GM23338 (cell line): ENCODE measurements around the gene NAP1L4. TPM values are rescaled to one million over a fixed set of nuclear protein-coding genes. Genes with fewer than 3 reads are reported as not detected.

Experiments
- ATAC-seq: fragments of 200-7000 bp; cut with Tn5 transposase; 3 replicates; pipeline ENCODE4 v1.9.1; 2020
- DNase-seq: peaks from one replicate; pipeline ENCODE4 v3.0.0-alpha.2; 2015; ENCODE audit warnings: low spot score
- H2AFZ ChIP-seq: fragments of 200-600 bp; sonication (generic); 2 replicates; pipeline ENCODE4 v1.8.0; 2016; ENCODE audit warnings: antibody characterized with exemption, mild to moderate bottlenecking, moderate library complexity
- H3F3A ChIP-seq: fragments of 200-600 bp; sonication (generic); replicated peaks from 2 replicates; pipeline ENCODE4 v1.8.0; 2017; ENCODE audit warnings: antibody characterized with exemption, mixed run types, low read depth
- H3K27ac ChIP-seq: fragments of 200-600 bp; sonication (generic); 2 replicates; pipeline ENCODE4 v1.6.1; 2016; ENCODE audit warnings: low read depth
- H3K27me3 ChIP-seq: fragments of 200-600 bp; sonication (generic); 2 replicates; pipeline ENCODE4 v1.8.0; 2016; ENCODE audit warnings: mild to moderate bottlenecking, mixed run types, moderate library complexity; ENCODE audit not compliant: insufficient read depth
- H3K36me3 ChIP-seq: fragments of 200-600 bp; sonication (generic); 2 replicates; pipeline ENCODE4 v1.8.0; 2016; ENCODE audit warnings: mild to moderate bottlenecking; ENCODE audit not compliant: insufficient read depth
- H3K4me1 ChIP-seq: fragments of 200-600 bp; sonication (generic); 2 replicates; pipeline ENCODE4 v1.8.0; 2016; ENCODE audit warnings: mild to moderate bottlenecking, moderate library complexity; ENCODE audit not compliant: insufficient read depth
- H3K4me2 ChIP-seq: fragments of 200-600 bp; sonication (generic); 2 replicates; pipeline ENCODE4 v1.7.1; 2017; ENCODE audit warnings: mixed run types
- H3K4me3 ChIP-seq: fragments of 200-600 bp; sonication (generic); 2 replicates; pipeline ENCODE4 v1.6.1; 2016; ENCODE audit warnings: mixed run types
- H3K79me2 ChIP-seq: fragments of 200-600 bp; sonication (generic); replicated peaks from 2 replicates; pipeline ENCODE4 v1.8.0; 2017; ENCODE audit warnings: mild to moderate bottlenecking; ENCODE audit not compliant: insufficient read depth
- H3K9me2 ChIP-seq: fragments of 200-600 bp; sonication (generic); 2 replicates; pipeline ENCODE4 v1.8.0; 2017; ENCODE audit not compliant: insufficient read depth
- H4K20me1 ChIP-seq: fragments of 200-600 bp; sonication (generic); replicated peaks from 2 replicates; pipeline ENCODE4 v1.8.0; 2017; ENCODE audit warnings: mild to moderate bottlenecking; ENCODE audit not compliant: insufficient read depth
- H3K27ac Mint-ChIP-seq: 2 replicates; pipeline ENCODE4 v1.8.0; 2020; ENCODE audit warnings: inconsistent platforms, mild to moderate bottlenecking, moderate library complexity, mixed read lengths
- H3K27me3 Mint-ChIP-seq: 3 replicates; pipeline ENCODE4 v1.8.0; 2022; ENCODE audit warnings: low read depth, mild to moderate bottlenecking, moderate library complexity, mixed read lengths, inconsistent platforms; ENCODE audit not compliant: insufficient read depth, poor library complexity
- H3K36me3 Mint-ChIP-seq: 3 replicates; pipeline ENCODE4 v1.8.0; 2021; ENCODE audit warnings: low read depth, mild to moderate bottlenecking, inconsistent platforms, moderate library complexity, mixed read lengths
- H3K4me1 Mint-ChIP-seq: 3 replicates; pipeline ENCODE4 v1.8.0; 2020; ENCODE audit warnings: mild to moderate bottlenecking, inconsistent platforms, mixed read lengths
- H3K4me3 Mint-ChIP-seq: 3 replicates; pipeline ENCODE4 v1.8.0; 2021; ENCODE audit warnings: moderate library complexity, mild to moderate bottlenecking, inconsistent platforms, mixed read lengths
- H3K9me3 Mint-ChIP-seq: 3 replicates; pipeline ENCODE4 v1.8.0; 2020; ENCODE audit warnings: moderate library complexity, mild to moderate bottlenecking, inconsistent platforms, mixed read lengths
- CREB1 ChIP-seq: fragments of 250-450 bp; sonication (Bioruptor Pico); IDR thresholded peaks from 2 replicates; pipeline ENCODE4 v1.5.0; 2020; ENCODE audit warnings: low read depth, mild to moderate bottlenecking, moderate library complexity
- ETS1 ChIP-seq: IDR thresholded peaks from 2 replicates; pipeline ENCODE4 v1.6.1; 2016; ENCODE audit warnings: antibody characterized with exemption
- EZH2 ChIP-seq: fragments of 200-600 bp; sonication (generic); IDR thresholded peaks from one replicate; pipeline ENCODE4 v1.8.0; 2017; ENCODE audit warnings: antibody characterized with exemption, mild to moderate bottlenecking, low read depth; ENCODE audit not compliant: unreplicated experiment
- EZH2phosphoT487 ChIP-seq: fragments of 200-600 bp; sonication (generic); IDR thresholded peaks from one replicate; pipeline ENCODE4 v1.8.1; 2018; ENCODE audit warnings: antibody characterized with exemption; ENCODE audit not compliant: unreplicated experiment
- NANOG ChIP-seq: IDR thresholded peaks from 2 replicates; pipeline ENCODE4 v1.6.1; 2016; ENCODE audit warnings: antibody characterized with exemption, borderline replicate concordance
- POLR2AphosphoS5 ChIP-seq: IDR thresholded peaks from 2 replicates; pipeline ENCODE4 v1.6.1; 2016; ENCODE audit warnings: antibody characterized with exemption, low read depth
- REST ChIP-seq: IDR thresholded peaks from one replicate; pipeline ENCODE4 v1.6.1; 2018; ENCODE audit warnings: antibody characterized with exemption; ENCODE audit not compliant: unreplicated experiment
- STAT1 ChIP-seq: IDR thresholded peaks from one replicate; pipeline ENCODE4 v1.6.1; 2016; ENCODE audit warnings: antibody characterized with exemption; ENCODE audit not compliant: unreplicated experiment
- ZNF114 ChIP-seq: fragments of 250-450 bp; sonication (Bioruptor Pico); IDR thresholded peaks from 2 replicates; pipeline ENCODE4 v1.5.0; 2020; ENCODE audit warnings: mild to moderate bottlenecking, moderate library complexity
- ZNF331 ChIP-seq: fragments of 250-450 bp; sonication (Bioruptor Pico); IDR thresholded peaks from 2 replicates; pipeline ENCODE4 v1.5.0; 2020; ENCODE audit warnings: low read depth, mild to moderate bottlenecking, moderate library complexity
- ZNF462 ChIP-seq: fragments of 250-450 bp; sonication (Bioruptor Pico); IDR thresholded peaks from 2 replicates; pipeline ENCODE4 v1.5.0; 2020; ENCODE audit warnings: mild to moderate bottlenecking, moderate library complexity
- polyA plus RNA-seq: library from polyadenylated mRNA; unstranded; fragments of >200 nt; fragmentation: Nextera tagmentation; extraction: Ambion mirVana; gene quantifications from 2 replicates; pipeline ENCODE4 v1.2.1, GENCODE V29; 2016
- total RNA-seq: library from RNA; depleted of rRNA; stranded (reverse); fragments of >200 nt; shearing (Covaris generic); gene quantifications from 2 replicates; pipeline ENCODE4 v1.2.3, GENCODE V29; 2014

The NAP1L4 gene
- total and polyA plus RNA-seq, 2 experiments from 2014 or later, result 181 to 189 TPM

- H3K27ac ChIP-seq, result no peak overlapping the region
- Mint-ChIP-seq H3K4me3 (no peak overlapping the region), H3K27me3 (peaks cover 4% of the 10 kb centered on the region), H3K4me1 (no peaks in the 10 kb centered on the region), H3K27ac (no peak overlapping the region), H3K9me3 (no peaks in the 10 kb centered on the region), H3K36me3 (no peaks in the 10 kb centered on the region)
- no peaks in the 10 kb centered on the region for H3F3A ChIP-seq
- H3K4me3 ChIP-seq, result no peak overlapping the region
- no peak overlapping the region for H3K4me2 ChIP-seq
- no peak for TF ChIP-seq ZNF331 (CRISPR knock-in tag)
- no peak for TF ChIP-seq EZH2phosphoT487
- TF ChIP-seq ETS1, result no peak
- no peak for TF ChIP-seq EZH2
- TF ChIP-seq ZNF462, result no peak
- TF ChIP-seq STAT1, result no peak
- no peak for TF ChIP-seq NANOG
- no peak for TF ChIP-seq ZNF114 (CRISPR knock-in tag)
- TF ChIP-seq REST, result no peak
- no peak for TF ChIP-seq POLR2AphosphoS5
- no peak for TF ChIP-seq CREB1 (CRISPR knock-in tag)
- ATAC-seq (no peak), DNase-seq (no peak)
- H4K20me1 ChIP-seq, result no peaks in the 10 kb centered on the region
- no peaks in the 10 kb centered on the region for H3K9me2 ChIP-seq
- H3K79me2 ChIP-seq, result no peaks in the 10 kb centered on the region
- H3K27me3 ChIP-seq, result no peaks in the 10 kb centered on the region
- H3K36me3 ChIP-seq, result no peaks in the 10 kb centered on the region
- no peak overlapping the region for H2AFZ ChIP-seq
- H3K4me1 ChIP-seq, result no peaks in the 10 kb centered on the region
These were observed 72.9 kb downstream of the NAP1L4 start for GRCh38 chr11:2919188-2919587.
